GM23338 (cell line): ENCODE results near the gene CLIC2.

Experiments used
- EZH2 ChIP-seq: fragments of 200-600 bp; sonication (generic); IDR thresholded peaks from one replicate; pipeline ENCODE4 v1.8.0; 2017; ENCODE audit warnings: antibody characterized with exemption, mild to moderate bottlenecking, low read depth; ENCODE audit not compliant: unreplicated experiment
- JUNB ChIP-seq: IDR thresholded peaks from one replicate; pipeline ENCODE4 v1.6.1; 2016; ENCODE audit warnings: antibody characterized with exemption; ENCODE audit not compliant: unreplicated experiment
- POLR2AphosphoS5 ChIP-seq: IDR thresholded peaks from 2 replicates; pipeline ENCODE4 v1.6.1; 2016; ENCODE audit warnings: antibody characterized with exemption, low read depth
- REST ChIP-seq: IDR thresholded peaks from one replicate; pipeline ENCODE4 v1.6.1; 2018; ENCODE audit warnings: antibody characterized with exemption; ENCODE audit not compliant: unreplicated experiment
- TF ChIP-seq, protein P1 (sequence below), 2 experiments: fragments of 200-600 bp in 1 of 2; sonication (generic) in 1 of 2; conservative IDR thresholded peaks; 2 replicates each; pipeline versions ENCODE4 v1.5.1 to v1.6.1; 2016 to 2017; ENCODE audit warnings: antibody characterized with exemption in 2 of 2, low read depth in 2 of 2, mild to moderate bottlenecking in 2 of 2, moderate library complexity in 1 of 2

GRCh38 chrX:155330992-155331391, 3.4 kb downstream of the CLIC2 start:
- TF ChIP-seq, protein P1, sequence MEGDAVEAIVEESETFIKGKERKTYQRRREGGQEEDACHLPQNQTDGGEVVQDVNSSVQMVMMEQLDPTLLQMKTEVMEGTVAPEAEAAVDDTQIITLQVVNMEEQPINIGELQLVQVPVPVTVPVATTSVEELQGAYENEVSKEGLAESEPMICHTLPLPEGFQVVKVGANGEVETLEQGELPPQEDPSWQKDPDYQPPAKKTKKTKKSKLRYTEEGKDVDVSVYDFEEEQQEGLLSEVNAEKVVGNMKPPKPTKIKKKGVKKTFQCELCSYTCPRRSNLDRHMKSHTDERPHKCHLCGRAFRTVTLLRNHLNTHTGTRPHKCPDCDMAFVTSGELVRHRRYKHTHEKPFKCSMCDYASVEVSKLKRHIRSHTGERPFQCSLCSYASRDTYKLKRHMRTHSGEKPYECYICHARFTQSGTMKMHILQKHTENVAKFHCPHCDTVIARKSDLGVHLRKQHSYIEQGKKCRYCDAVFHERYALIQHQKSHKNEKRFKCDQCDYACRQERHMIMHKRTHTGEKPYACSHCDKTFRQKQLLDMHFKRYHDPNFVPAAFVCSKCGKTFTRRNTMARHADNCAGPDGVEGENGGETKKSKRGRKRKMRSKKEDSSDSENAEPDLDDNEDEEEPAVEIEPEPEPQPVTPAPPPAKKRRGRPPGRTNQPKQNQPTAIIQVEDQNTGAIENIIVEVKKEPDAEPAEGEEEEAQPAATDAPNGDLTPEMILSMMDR (conservative IDR thresholded peaks at IDR 0.05; ENCODE audit: low read depth in 2 of 2), result no peak
- TF ChIP-seq EZH2, result no peak
- TF ChIP-seq JUNB, result no peak
- no peak for TF ChIP-seq POLR2AphosphoS5
- TF ChIP-seq REST, result no peak
